HepG2 (cell line): Measurements from ENCODE around the gene TMEM131L. TPM values are rescaled to one million over a fixed set of nuclear protein-coding genes. Genes with fewer than 3 reads are reported as not detected.

ENCODE experiments used
- ATAC-seq: fragments of 200-7000 bp; cut with Tn5 transposase; 3 replicates; pipeline ENCODE4 v1.9.1; 2020; ENCODE audit warnings: mild to moderate bottlenecking, moderate library complexity
- BruUV-seq: library from RNA; stranded (reverse); fragments of 400-500 nt; replicated peaks from 2 replicates; lab custom pipeline; 2021; lab: Mats Ljungman, UMichigan
- CTCF ChIA-PET: fragments of 300-600 bp; formaldehyde crosslinking; extraction: SDS; loops from one replicate; lab custom pipeline; 2021; ENCODE audit warnings: low total read pairs, inconsistent platforms, low intra/inter-chr PET ratio; lab: Yijun Ruan, JAX
- POLR2A ChIA-PET: fragments of 350-600 bp; sonication (Branson Sonifier 250); formaldehyde crosslinking; loops from one replicate; lab custom pipeline; 2020; ENCODE audit warnings: antibody characterized with exemption, inconsistent platforms; lab: Yijun Ruan, JAX
- DNase-seq: peaks from one replicate; pipeline ENCODE4 v3.0.0-alpha.2; 2015; ENCODE audit warnings: low spot score
- FAIRE-seq: peaks from 3 replicates; lab custom pipeline; 2011; peaks lifted over from hg19 to GRCh38; lab: Jason Lieb, UNC
- H2AFZ ChIP-seq: one replicate; pipeline ENCODE4 v1.6.1; 2011; ENCODE audit warnings: low read length, inconsistent platforms
- H3K27ac ChIP-seq: fragments of 300-600 bp; 3 replicates; pipeline ENCODE4 v1.8.0; 2011; ENCODE audit warnings: mixed run types, mild to moderate bottlenecking, mixed read lengths, low read length, inconsistent platforms; ENCODE audit not compliant: insufficient read depth; ENCODE audit errors: extremely low read length
- H3K27me3 ChIP-seq, 2 experiments: fragments of 200-600 bp in 1 of 2; 2 replicates in 1 of 2; 3 replicates in 1 of 2; pipeline versions ENCODE4 v1.6.0 to v1.8.0; 2011; ENCODE audit warnings: low read length in 2 of 2, mild to moderate bottlenecking in 2 of 2, moderate library complexity in 2 of 2, inconsistent platforms in 1 of 2; ENCODE audit not compliant: insufficient read depth in 2 of 2, control insufficient read depth in 1 of 2
- H3K36me3 ChIP-seq, 2 experiments: fragments of 200-600 bp in 1 of 2; replicated peaks in 1 of 2; 2 replicates in 1 of 2; 3 replicates in 1 of 2; pipeline versions ENCODE4 v1.5.1 to v1.8.0; 2011; ENCODE audit warnings: low read length in 2 of 2, inconsistent platforms in 1 of 2; ENCODE audit not compliant: insufficient read depth in 2 of 2, control insufficient read depth in 1 of 2
- H3K4me1 ChIP-seq: 2 replicates; pipeline ENCODE4 v1.5.1; 2012; ENCODE audit warnings: low read length, inconsistent platforms; ENCODE audit not compliant: insufficient read depth
- H3K4me2 ChIP-seq: 2 replicates; pipeline ENCODE4 v1.6.0; 2011; ENCODE audit warnings: low read depth, low read length, inconsistent platforms
- H3K4me3 ChIP-seq, 3 experiments: fragments of 200-600 bp in 1 of 3; sonication (generic), shearing (Covaris generic) in 1 of 3; replicated peaks in 1 of 3; 2 replicates each; pipeline ENCODE4 v1.5.1; 2011 to 2016; ENCODE audit warnings: low read length in 3 of 3, inconsistent platforms in 2 of 3, low read depth in 2 of 3, mild to moderate bottlenecking in 2 of 3, control low read depth in 1 of 3, mixed read lengths in 1 of 3; ENCODE audit not compliant: insufficient read depth in 1 of 3
- H3K79me2 ChIP-seq: one replicate; pipeline ENCODE4 v1.6.1; 2011; ENCODE audit warnings: low read length, inconsistent platforms; ENCODE audit not compliant: insufficient read depth
- H3K9ac ChIP-seq: 2 replicates; pipeline ENCODE4 v1.6.0; 2011; ENCODE audit warnings: mild to moderate bottlenecking, low read depth, low read length, inconsistent platforms; ENCODE audit not compliant: insufficient read depth
- H3K9me3 ChIP-seq: 2 replicates; pipeline ENCODE4 v1.5.1; 2012; ENCODE audit warnings: mild to moderate bottlenecking, low read length
- H4K20me1 ChIP-seq: 2 replicates; pipeline ENCODE4 v1.6.0; 2011; ENCODE audit warnings: inconsistent platforms, mild to moderate bottlenecking, low read length, moderate library complexity; ENCODE audit not compliant: insufficient read depth
- HNF1B ChIP-seq: sonication (generic); formaldehyde crosslinking; IDR thresholded peaks from 2 replicates; pipeline ENCODE4 v1.5.1; 2020; ENCODE audit warnings: mild to moderate bottlenecking, moderate library complexity, missing genetic modification reagents
- REPIN1 ChIP-seq: sonication (generic); formaldehyde crosslinking; IDR thresholded peaks from 2 replicates; pipeline ENCODE4 v1.8.0; 2022; ENCODE audit warnings: missing genetic modification reagents, low read depth, mild to moderate bottlenecking, borderline replicate concordance
- RNF2 ChIP-seq: fragments of 450-650 bp; conservative IDR thresholded peaks from 2 replicates; pipeline ENCODE4 v1.6.1; 2016; ENCODE audit warnings: low read depth
- TCF7 ChIP-seq: sonication (generic); IDR thresholded peaks from 2 replicates; pipeline ENCODE4 v1.6.1; 2016; ENCODE audit warnings: antibody characterized with exemption, low read depth
- TMF1 ChIP-seq: sonication (generic); formaldehyde crosslinking; IDR thresholded peaks from 2 replicates; pipeline ENCODE4 v1.8.1; 2022; ENCODE audit warnings: low read depth, missing genetic modification reagents
- ZBTB1 ChIP-seq: sonication (generic); formaldehyde crosslinking; IDR thresholded peaks from 2 replicates; pipeline ENCODE4 v1.4.0; 2020; ENCODE audit warnings: missing genetic modification reagents, borderline replicate concordance
- ZBTB7A ChIP-seq: sonication (generic); formaldehyde crosslinking; IDR thresholded peaks from 2 replicates; pipeline ENCODE4 v1.8.0; 2022; ENCODE audit warnings: mild to moderate bottlenecking, missing genetic modification reagents
- ZMYM3 ChIP-seq: sonication (generic); formaldehyde crosslinking; IDR thresholded peaks from 2 replicates; pipeline ENCODE4 v1.5.1; 2020; ENCODE audit warnings: mild to moderate bottlenecking, missing genetic modification reagents
- ZNF850 ChIP-seq: sonication (generic); formaldehyde crosslinking; conservative IDR thresholded peaks from 2 replicates; pipeline ENCODE4 v1.9.0; 2021; ENCODE audit warnings: mild to moderate bottlenecking, missing genetic modification reagents
- WGBS: methylation state at CpG from one replicate; pipeline ENCODE4 v1.1.6; 2017; ENCODE audit warnings: low lambda C conversion rate; 5-methylcytosine and 5-hydroxymethylcytosine counted together
- in situ Hi-C: cut with HindIII; loops from 2 replicates; pipeline ENCODE4 v1.10.0; 2017; ENCODE audit warnings: low pct_unique_long_range_greater_than_20kb; ENCODE audit not compliant: extremely low pct_ligation_motif_present
- intact Hi-C: fragments of 100-400 bp; cut with micrococcal nuclease; formaldehyde crosslinking; loops from one replicate; pipeline ENCODE4 v1.10.0; 2022; ENCODE audit not compliant: unreplicated experiment
- polyA plus RNA-seq, 8 experiments: library from polyadenylated mRNA; depleted of rRNA in 3 of 8; stranded (reverse) in 7 of 8; unstranded in 1 of 8; fragments of >200 nt; fragmentation: Illumina TruSeq in 4 of 8; extraction: Trizol in 4 of 8; gene quantifications; 2 replicates each; pipeline versions ENCODE4 v1.2.1 to v1.2.3, GENCODE V29; 2011 to 2016; ENCODE audit warnings: low read depth in 4 of 8, missing spikeins in 1 of 8, mixed read lengths in 1 of 8; ENCODE audit not compliant: insufficient read depth in 1 of 8
- total RNA-seq, 5 experiments: library from RNA; depleted of rRNA; stranded (reverse); fragments of >200 nt; fragmentation: Illumina TruSeq; extraction: Trizol; gene quantifications; 2 replicates each; pipeline ENCODE4 v1.2.3, GENCODE V29; 2016; ENCODE audit warnings: low read depth in 1 of 5
- TF ChIP-seq, protein P1 (sequence below): sonication (generic); formaldehyde crosslinking; IDR thresholded peaks from 2 replicates; pipeline ENCODE4 v1.5.0; 2020; ENCODE audit warnings: missing genetic modification reagents
- TF ChIP-seq, protein P2 (sequence below): IDR thresholded peaks from 2 replicates; pipeline ENCODE4 v1.6.1; 2016; ENCODE audit warnings: missing biosample characterization, missing genetic modification reagents, low read depth
- TF ChIP-seq, protein P3 (sequence below): IDR thresholded peaks from 2 replicates; pipeline ENCODE4 v1.6.1; 2016; ENCODE audit warnings: mild to moderate bottlenecking

The TMEM131L gene
- total and polyA plus RNA-seq, 2 of the 13 experiments (the other 11 are each of a cell fraction or from before 2014, with no cell fraction given): 2.2 to 4.5 TPM

DNA sequence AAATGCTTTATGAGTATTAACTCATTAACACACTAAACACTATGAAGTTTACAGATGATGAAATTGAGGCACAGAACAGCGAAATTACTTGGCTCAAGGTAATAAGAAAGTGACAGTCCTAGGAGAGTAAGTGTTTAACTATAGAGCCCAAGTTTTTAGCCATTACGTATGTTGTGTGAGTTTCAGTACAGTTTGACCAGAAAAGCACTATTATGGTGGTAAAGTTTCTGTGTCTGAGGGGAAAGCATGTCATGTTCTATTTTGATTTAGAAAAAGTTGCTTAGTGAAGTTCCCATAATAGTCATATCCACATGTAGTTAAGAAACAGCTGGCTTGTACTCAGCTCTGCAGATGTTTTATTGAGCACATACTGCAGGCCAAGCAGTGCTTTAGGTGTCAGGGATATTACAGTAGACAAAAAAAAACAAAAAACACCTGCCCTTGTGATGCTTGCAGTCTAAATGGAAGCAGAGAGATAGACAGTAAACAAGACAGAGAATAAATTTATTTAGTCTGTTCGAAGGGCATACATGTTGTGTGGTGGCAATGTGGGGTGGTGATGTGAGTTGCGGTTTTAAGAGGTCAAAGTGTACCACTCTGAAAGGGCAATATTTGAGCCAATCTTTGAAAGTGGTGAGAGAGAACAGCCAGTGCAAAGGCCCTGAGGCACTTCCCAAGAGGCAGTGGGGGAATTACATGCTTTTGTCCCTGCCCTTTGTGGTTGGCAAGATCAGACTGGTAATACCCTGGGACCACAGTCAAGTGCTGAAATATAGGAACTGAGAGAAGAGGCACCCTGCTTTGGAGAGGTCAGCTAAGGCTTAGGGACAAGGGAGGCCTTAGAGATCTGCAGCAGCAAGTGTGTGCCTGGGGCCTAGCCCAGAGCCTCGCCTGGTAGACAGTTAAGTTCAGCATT is 6.2 kb downstream of the TMEM131L start:
- Histone ChIP-seq H3K4me3 (no peak overlapping the region), H3K9ac (no peak overlapping the region), H3K36me3 (no peaks in the 10 kb centered on the region), H4K20me1 (no peaks in the 10 kb centered on the region), H2AFZ (no peak overlapping the region), H3K27ac (no peak overlapping the region), H3K27me3 (no peaks in the 10 kb centered on the region), H3K4me2 (no peak overlapping the region), H3K9me3 (no peaks in the 10 kb centered on the region), H3K4me1 (peaks cover 10% of the 10 kb centered on the region; the same call in 1 of the 2 replicates), H3K79me2 (no peaks in the 10 kb centered on the region)
- ATAC-seq (no peak), FAIRE-seq (no peak), DNase-seq (no peak)
- ChIA-PET CTCF (no interaction called here), POLR2A (no interaction called here)
- TF ChIP-seq, protein P1, sequence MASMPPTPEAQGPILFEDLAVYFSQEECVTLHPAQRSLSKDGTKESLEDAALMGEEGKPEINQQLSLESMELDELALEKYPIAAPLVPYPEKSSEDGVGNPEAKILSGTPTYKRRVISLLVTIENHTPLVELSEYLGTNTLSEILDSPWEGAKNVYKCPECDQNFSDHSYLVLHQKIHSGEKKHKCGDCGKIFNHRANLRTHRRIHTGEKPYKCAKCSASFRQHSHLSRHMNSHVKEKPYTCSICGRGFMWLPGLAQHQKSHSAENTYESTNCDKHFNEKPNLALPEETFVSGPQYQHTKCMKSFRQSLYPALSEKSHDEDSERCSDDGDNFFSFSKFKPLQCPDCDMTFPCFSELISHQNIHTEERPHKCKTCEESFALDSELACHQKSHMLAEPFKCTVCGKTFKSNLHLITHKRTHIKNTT (CRISPR knock-in tag): no peak
- TF ChIP-seq ZMYM3: 0 out of 2 replicates have a peak, but pooled peaks have one; percentile 18
- BruUV-seq: no TSS peak
- intact Hi-C loops: no loop called here
- in situ Hi-C loops: no loop called here
- WGBS: 91% methylated on average over 4 of the region's 5 CpGs

DNA sequence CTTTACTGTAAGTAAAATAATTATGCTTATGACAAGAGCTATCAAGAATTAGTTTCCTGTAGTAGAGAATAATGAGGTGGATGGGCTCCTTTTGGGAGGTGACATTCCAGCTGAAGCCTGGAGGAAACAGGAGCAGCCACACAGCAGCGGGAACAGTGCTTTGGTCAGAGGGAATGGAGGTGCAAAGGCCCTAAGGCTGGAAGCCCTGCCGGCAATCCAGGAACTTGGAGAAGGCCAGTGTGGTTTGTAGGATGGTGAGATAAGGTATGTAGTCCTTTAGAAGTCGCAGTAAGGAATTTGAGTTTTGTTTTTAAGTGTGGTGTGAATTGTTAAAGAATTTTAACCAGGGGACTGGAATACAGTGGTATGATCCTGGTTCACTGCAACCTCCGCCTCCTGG is 8.1 kb downstream of the TMEM131L start:
- Histone ChIP-seq H3K4me1 (no peaks in the 10 kb centered on the region), H3K79me2 (no peaks in the 10 kb centered on the region), H3K4me3 (no peak overlapping the region), H4K20me1 (no peaks in the 10 kb centered on the region), H3K27ac (no peak overlapping the region), H2AFZ (no peak overlapping the region), H3K27me3 (no peaks in the 10 kb centered on the region), H3K4me2 (no peak overlapping the region), H3K36me3 (no peaks in the 10 kb centered on the region), H3K9me3 (no peaks in the 10 kb centered on the region), H3K9ac (no peak overlapping the region)
- BruUV-seq: no TSS peak
- ChIA-PET CTCF (no interaction called here), POLR2A (no interaction called here)
- ATAC-seq (no peak), DNase-seq (no peak), FAIRE-seq (no peak)
- WGBS: 93% methylated on average over 4 of the region's 4 CpGs
- intact Hi-C loops: no loop called here
- in situ Hi-C loops: no loop called here
- TF ChIP-seq ZBTB7A (no peak), REPIN1 (no peak), RNF2 (no peak), ZNF850 (no peak), HNF1B (CRISPR knock-in tag) (no peak), TCF7 (no peak), TMF1 (CRISPR knock-in tag) (no peak), ZBTB1 (no peak)
- TF ChIP-seq, protein P2, sequence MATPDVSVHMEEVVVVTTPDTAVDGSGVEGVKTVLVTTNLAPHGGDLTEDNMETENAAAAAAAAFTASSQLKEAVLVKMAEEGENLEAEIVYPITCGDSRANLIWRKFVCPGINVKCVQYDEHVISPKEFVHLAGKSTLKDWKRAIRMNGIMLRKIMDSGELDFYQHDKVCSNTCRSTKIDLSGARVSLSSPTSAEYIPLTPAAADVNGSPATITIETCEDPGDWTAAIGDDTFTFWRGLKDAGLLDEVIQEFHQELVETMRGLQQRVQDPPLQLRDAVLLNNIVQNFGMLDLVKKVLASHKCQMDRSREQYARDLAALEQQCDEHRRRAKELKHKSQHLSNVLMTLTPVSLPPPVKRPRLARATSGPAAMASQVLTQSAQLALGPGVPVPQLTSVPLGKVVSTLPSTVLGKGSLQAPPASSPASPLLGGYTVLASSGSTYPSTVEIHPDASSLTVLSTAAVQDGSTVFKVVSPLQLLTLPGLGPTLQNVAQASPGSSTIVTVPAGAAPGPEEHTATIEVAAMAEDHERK (CRISPR knock-in tag): no peak
- TF ChIP-seq, protein P3, sequence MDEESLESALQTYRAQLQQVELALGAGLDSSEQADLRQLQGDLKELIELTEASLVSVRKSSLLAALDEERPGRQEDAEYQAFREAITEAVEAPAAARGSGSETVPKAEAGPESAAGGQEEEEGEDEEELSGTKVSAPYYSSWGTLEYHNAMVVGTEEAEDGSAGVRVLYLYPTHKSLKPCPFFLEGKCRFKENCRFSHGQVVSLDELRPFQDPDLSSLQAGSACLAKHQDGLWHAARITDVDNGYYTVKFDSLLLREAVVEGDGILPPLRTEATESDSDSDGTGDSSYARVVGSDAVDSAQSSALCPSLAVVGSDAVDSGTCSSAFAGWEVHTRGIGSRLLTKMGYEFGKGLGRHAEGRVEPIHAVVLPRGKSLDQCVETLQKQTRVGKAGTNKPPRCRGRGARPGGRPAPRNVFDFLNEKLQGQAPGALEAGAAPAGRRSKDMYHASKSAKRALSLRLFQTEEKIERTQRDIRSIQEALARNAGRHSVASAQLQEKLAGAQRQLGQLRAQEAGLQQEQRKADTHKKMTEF (CRISPR knock-in tag): no peak
